Stimulated activated CD4-positive, alpha-beta T cell treated with anti-CD3 and anti-CD28 coated beads, TNF-alpha, amount 100 ng/mL, for 48 hours (primary cell): ENCODE data around the gene SMIM17.

Source experiments
- DNase-seq, 3 donors: peaks; one replicate each; pipeline ENCODE4 v3.0.0-alpha.2; 2020; ENCODE audit warnings: low read depth in 3 of 3

The SMIM17 gene

GRCh38 chr19:56642711-56643459 lies at the start of gene SMIM17:
Gene SMIM17 (plus strand): TSS chr19:56643159. CDS start chr19:56645668, 2,509 bp downstream.
- DNase-seq = no peak

- no peak for DNase-seq
Measured at GRCh38 chr19:56594446-56594782, 48.5 kb upstream of the SMIM17 start.

DNA sequence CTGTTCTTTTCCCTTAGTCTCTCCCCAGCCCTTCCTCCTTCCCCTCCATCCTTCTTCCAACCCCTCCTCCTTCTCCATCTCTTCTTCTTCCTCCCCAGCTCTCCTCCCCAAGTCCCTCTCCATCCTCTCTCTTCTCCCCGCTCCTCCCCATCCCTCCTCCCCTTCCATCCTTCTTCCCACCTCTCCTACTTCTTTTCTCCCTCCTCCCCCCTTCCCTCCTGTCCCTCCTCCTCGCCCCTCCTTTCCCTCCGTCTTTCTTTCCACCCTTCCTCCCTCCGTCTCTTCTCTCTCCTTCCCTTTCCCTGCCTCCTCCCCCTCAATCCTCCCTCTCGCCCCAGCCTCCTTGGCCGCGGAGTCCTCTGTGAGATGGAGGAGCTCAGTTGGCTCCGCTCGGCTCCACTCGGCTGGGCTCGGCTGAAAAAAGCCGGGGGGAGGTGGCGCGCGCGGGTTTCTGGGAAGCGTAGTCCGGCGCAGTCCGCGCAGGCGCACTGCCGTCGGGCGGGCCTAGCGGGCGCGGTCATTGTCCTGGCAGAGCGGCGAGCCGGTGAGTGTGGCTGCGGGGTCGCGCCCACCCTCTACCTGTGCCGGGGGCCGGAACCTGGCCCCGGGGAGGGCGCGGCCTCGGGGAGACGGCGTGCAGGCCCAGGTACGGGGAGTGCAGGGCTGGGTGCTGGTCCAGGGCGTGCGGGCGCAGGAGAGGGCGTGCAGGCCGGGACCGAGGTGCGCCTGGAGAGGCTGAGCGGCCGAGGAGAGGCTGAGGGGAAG lies 48.0 kb upstream of the SMIM17 start, which contains the start of gene ZNF71:
Gene ZNF71, plus strand, starts transcription at position 520 of the 765 bp plus-strand sequence. CDS start 6,257 bp downstream, outside the sequence.
- peak; percentile 76 to 85 (median 82) for DNase-seq

DNA sequence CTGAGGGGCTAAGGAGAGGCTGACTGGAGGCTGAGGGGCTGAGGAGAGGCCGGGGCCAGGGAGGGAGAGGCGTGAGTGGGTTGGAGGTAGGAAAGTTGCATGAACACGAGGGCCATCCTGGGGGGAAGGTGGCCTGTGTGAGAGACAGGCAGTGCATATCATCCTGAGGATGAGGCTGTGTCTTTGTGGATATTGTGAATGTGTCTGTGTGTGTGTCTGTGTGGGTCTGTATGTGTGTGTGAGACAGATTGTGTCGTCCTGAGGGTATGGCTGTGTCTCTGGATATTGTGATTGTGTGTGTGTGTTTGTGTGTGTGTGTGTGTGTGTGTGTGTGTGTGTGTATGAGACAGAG lies 47.4 kb upstream of the SMIM17 start:
- DNase-seq = no peak

DNA sequence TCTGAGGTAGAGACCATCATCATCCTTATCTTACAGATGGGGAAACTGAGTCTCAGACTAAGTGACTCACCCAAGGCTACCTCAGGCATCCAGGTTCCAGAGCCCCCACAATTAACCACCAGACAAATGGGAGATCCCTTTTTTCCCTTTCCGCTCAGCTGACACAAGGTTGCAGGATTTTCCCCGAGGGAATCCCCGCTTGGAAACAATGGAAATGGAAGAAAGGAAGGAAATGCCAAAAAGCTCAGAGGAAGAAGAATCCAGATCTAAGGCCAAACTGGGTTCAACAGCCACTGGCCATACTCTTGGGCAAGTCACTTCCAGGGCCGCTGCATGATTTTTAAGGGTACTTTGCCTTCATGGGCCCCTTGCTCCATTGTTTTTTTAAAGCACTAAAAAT lies 46.3 kb upstream of the SMIM17 start:
- no peak for DNase-seq

DNA sequence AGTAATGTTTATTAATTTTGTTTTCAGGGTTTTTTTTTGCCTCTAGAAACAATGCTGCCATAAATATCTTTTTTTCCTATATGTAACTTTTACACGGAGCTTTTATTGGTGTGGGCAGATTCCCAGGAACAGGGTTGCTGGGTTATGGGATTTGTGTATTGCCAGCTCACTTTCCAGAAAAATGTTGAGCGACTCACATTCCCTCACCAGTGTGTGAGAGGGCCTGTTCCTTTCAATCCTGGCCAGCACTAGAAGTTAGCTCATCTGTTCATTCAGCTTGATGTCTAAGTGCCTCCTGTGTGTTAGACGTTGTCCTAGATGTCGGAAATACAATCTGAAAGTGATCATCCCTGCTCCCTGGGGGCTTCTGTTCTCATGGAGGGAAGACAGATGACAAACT lies 45.3 kb upstream of the SMIM17 start:
- no peak for DNase-seq

- DNase-seq = no peak
Measured at GRCh38 chr19:56601375-56601774, 41.6 kb upstream of the SMIM17 start.

- no peak for DNase-seq
Measured at GRCh38 chr19:56603829-56604228, 39.1 kb upstream of the SMIM17 start.

- no peak for DNase-seq
Measured at GRCh38 chr19:56608274-56608964, 34.5 kb upstream of the SMIM17 start.

- DNase-seq = no peak
Measured at GRCh38 chr19:56611288-56611687, 31.7 kb upstream of the SMIM17 start.

DNA sequence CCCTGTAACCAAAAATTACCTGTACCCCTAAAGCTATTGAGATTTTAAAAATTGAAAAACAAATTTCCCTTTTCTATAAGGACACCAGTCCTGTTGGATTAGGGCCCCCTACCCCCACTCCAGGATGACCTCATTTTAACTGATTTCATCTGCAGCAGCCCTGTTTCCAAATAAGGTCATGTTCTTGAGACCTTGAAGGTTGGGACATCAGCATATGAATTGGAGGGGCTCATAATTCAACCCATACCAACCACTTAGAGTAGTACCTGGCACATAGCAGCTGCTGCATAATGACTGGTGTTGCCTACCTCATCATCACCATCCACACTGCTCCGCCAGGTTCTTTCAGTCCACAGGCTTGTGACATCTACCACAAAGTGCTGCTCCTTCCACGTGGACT lies 30.2 kb upstream of the SMIM17 start:
- DNase-seq = no peak

DNA sequence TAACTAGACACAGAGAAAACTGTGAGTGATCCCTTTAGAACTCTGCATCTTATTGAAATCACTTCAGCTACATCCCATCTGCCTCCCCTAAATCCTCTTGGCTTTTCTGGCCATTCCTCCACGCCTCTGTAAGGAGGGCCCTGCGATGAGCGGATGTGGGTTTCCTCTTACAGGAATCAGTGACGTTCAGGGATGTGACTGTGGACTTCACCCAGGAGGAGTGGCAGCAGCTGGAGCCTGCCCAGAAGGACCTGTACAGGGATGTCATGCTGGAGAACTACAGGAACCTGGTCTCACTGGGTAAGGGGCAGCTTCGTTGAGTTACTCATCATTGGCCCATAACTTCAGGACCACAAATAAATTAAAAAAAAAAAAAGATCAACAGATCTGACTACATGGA lies 29.3 kb upstream of the SMIM17 start:
- DNase-seq = no peak

GRCh38 chr19:56617531-56617930 lies 25.4 kb upstream of the SMIM17 start:
- no peak for DNase-seq

DNA sequence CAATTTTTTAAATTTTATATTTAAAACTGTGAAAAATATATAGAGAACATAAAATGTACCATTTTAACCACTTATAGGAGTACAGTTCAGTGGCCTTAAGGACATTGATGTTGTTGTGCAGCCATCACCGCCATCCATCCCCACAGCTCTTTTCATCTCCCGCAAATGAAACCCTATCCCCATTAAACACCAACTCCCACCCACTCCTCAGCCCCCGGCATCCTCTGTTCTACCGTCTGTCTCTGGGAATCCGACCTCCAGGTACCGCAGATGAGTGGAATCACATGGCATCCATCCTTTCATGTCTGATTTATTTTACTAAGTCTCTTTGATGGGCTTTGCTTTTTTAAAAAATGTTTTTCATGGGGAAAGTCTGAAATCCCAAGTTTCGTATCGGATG lies 23.8 kb upstream of the SMIM17 start:
- DNase-seq = no peak

GRCh38 chr19:56622374-56622773 lies 20.6 kb upstream of the SMIM17 start:
- no peak for DNase-seq

- no peak for DNase-seq
Measured at GRCh38 chr19:56623006-56623405, 20.0 kb upstream of the SMIM17 start.

- no peak for DNase-seq
Measured at GRCh38 chr19:56625708-56626107, 17.3 kb upstream of the SMIM17 start.

DNA sequence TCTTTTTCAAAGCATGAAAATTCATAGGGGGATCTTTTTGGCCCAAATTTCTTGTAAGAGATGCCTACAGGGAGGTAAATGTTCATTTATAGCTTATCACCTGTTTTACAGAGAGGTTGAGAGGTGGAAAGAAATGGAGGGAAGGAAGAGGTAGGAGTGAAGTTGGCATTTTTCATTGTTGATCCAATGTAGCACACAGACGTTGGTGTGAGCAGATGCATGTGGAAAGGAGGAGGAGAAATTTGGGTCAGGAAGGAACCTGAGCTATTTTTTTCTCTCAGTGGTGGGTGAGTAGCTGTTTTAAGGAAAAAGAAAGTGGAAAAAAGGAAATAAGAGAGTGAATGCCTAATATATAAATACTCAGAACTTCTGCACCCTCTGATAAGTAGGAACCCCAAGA lies 9.9 kb upstream of the SMIM17 start:
- DNase-seq = no peak

DNA sequence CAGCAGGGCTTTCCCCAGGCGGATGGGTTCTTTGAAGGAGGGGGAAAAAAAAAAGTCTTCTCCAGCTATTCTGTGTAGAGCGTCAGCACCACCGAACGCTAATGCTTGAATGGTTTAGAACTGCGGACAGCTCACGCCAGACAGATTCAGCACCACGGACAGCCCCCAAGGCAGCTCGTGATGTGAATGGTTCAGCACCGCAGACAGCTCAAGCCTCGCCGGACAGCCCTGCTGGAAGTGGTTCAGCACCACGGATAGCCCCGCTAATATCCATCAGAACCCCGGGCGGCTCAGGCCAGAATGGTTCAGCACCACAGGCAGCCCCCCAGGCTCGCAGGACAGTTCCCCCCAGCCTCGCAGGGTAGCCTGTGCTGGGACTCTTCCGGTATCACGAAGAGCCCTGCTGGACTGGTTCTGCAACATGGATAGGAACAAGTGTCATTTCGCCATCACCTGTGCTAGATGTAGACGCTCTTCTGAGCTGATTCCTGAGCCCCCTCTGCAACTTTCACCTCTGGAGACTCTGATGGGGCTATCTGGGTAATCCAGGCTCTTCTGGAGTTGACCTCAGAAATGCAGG lies 4.9 kb upstream of the SMIM17 start:
- peak; percentile 7 to 33 (median 19) for DNase-seq

- DNase-seq = no peak
Measured at GRCh38 chr19:56639217-56639616, 3.7 kb upstream of the SMIM17 start.

DNA sequence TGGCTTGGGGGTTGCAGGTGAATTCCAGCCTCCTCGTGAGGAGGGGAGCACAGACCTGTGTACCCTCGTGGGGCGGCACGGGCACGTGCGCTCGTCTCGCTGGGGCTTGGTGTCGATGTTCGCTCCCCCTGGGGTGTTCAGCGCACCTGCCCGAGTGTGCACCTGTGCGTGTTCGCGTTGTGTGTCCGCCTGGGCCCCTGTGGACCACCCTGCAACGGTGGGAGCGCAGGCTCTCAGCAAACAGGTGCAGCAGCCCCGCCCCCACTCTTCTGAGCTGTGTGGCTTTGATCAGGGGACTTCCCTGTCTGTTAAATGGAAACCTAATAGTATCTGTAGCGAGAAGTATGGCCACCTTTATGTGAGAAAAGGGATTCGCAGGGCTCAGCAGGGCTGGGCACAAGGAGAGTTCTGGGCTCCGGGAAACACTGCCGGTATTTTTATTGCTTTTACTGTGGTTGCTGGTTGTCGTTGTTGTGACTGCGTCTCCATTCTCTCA lies 549 bp downstream of the SMIM17 start:
- DNase-seq = no peak

- DNase-seq = no peak
Measured at GRCh38 chr19:56654151-56654550, 11.2 kb downstream of the SMIM17 start.
